ENCODE data around the gene SHANK2.

- no peak for TF ChIP-seq CTCF (IDR thresholded peaks at IDR 0.05; ENCODE audit: borderline replicate concordance, extremely low read depth, low read length, poor library complexity, severe bottlenecking)
- TF ChIP-seq EZH2 (IDR thresholded peaks at IDR 0.05; ENCODE audit: borderline replicate concordance, low read depth, low read length, severe bottlenecking): no peak
These were observed 32.7 kb upstream of the SHANK2 start for GRCh38 chr11:71285111-71285510.

All from DND-41 (cell line).